Measurements from ENCODE around the gene ACTL8. TPM values are rescaled to one million over a fixed set of nuclear protein-coding genes. Genes with fewer than 3 reads are reported as not detected.

Gene ACTL8
- total and polyA plus RNA-seq, 12 donors, result not detected

- Histone ChIP-seq H3K4me3 (no peak overlapping the region), H3K27ac (peak overlapping the region in 4 of 10 donors; percentile 45 to 72 (median 54)), H3K4me1 (peaks cover 0 to 17% (median 11%) of the 10 kb centered on the region in 9 donors), H3K27me3 (no peaks in the 10 kb centered on the region), H3K36me3 (no peaks in the 10 kb centered on the region), H3K9me3 (no peaks in the 10 kb centered on the region)
- no peak for TF ChIP-seq CTCF (IDR thresholded peaks at IDR 0.05)
- 54 to 61% methylated on average over 5 of the region's 5 CpGs for WGBS, 2 donors
- intact Hi-C loops (cut with DNase I), result no loop called here
- ATAC-seq (peak in 1 of 8 donors; percentile 17), DNase-seq (no peak)
Observed at GRCh38 chr1:17875171-17875881, 120.2 kb downstream of the ACTL8 start.

GRCh38 chr1:17875882-17876280, 120.7 kb downstream of the ACTL8 start:
- Histone ChIP-seq H3K36me3 (no peaks in the 10 kb centered on the region), H3K4me1 (peaks cover 0 to 17% (median 11%) of the 10 kb centered on the region in 9 donors), H3K27me3 (no peaks in the 10 kb centered on the region), H3K27ac (peak overlapping the region in 3 of 10 donors; percentile 38 to 72 (median 53)), H3K9me3 (no peaks in the 10 kb centered on the region), H3K4me3 (no peak overlapping the region)
- no peak for TF ChIP-seq CTCF (IDR thresholded peaks at IDR 0.05)
- 56 to 66% methylated on average over 4 of the region's 4 CpGs for WGBS, 2 donors
- intact Hi-C loops (cut with DNase I), result no loop called here
- DNase-seq (peak; percentile 16 to 30), ATAC-seq (peak; percentile 60 to 91 (median 76))

Other genes with a start within 250 kb of the ACTL8 start
- 10 to 100 TPM; 45.4 to 65.0 (median 49.4) TPM for gene ARHGEF10L, start 215.6 kb upstream of the ACTL8 start, total RNA-seq
- gene ARHGEF10L, start 215.6 kb upstream of the ACTL8 start, polyA plus RNA-seq, result 10 to 100 TPM; 52.8 to 68.4 TPM

Measured in heart right ventricle (tissue), 16 donors.